GM12892 (cell line): ENCODE measurements around the gene CYB5B.

Source experiments
- POLR2A ChIP-seq: IDR thresholded peaks from 2 replicates; pipeline ENCODE4 v1.6.1; 2011; ENCODE audit warnings: low read depth, low read length, control low read depth
- POLR2AphosphoS5 ChIP-seq: IDR thresholded peaks from 2 replicates; pipeline ENCODE4 v1.6.1; 2011; ENCODE audit warnings: low read depth, low read length, control low read depth

DNA sequence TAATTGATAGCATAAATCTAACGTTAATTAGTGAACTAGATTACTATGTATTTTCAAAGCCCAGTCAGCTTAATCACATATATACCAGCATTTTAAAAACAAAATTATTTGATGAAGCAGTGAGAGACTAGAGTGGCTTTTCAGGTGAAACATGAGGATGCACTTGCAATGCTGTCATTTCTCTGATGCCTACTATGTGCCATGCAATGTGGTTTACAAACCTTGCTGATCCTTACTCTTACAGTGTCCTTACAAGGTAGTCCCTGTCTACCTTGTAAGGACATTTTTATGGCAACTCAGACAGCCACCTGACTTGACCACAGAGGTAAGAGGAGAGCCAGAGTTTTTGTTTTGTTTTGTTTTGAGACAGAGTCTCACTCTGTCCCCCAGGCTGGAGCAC lies 42.7 kb downstream of the CYB5B start:
- TF ChIP-seq POLR2A (no peak), POLR2AphosphoS5 (no peak)
